Brain pericyte (primary cell): ENCODE measurements around the gene MRPL20.
"Not testable (repeated sequence)": the region's sequence is repeated elsewhere in the genome, so short reads cannot be mapped to it uniquely, and the experiment has no call there.

Source experiments
- DNase-seq: peaks from one replicate; pipeline ENCODE4 v3.0.0-alpha.2; 2012; ENCODE audit warnings: low read depth, low spot score

Gene MRPL20

DNA sequence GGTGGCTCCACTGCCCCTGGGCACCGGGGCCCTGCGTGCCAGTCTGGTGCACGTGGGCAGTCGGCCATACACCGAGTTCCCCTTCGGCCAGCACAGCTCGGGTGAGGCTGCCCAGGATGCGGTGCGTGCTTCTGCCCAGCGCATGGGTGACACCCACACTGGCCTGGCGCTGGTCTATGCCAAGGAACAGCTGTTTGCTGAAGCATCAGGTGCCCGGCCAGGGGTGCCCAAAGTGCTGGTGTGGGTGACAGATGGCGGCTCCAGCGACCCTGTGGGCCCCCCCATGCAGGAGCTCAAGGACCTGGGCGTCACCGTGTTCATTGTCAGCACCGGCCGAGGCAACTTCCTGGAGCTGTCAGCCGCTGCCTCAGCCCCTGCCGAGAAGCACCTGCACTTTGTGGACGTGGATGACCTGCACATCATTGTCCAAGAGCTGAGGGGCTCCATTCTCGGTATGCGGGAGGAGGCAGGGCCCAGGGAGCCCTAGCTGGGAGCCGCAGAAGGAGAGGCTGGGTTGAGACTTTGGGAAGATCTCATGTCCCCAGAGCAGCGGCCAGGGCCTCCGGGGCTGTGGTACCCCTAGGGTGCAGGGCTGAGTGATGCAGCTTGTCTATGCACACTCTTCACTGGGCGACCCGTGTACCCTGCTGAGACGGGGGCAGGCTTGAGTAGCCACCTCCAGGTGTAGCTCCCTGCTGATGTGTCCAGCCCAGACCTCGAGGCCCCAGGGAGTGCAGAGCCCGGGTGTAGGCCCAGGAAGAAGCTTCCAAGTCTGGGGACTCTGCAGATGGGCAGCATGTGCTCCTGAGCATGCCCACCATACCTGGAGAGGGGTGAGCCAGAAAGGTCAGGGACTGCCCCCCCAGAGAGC, 30.2 kb upstream of the MRPL20 start:
- DNase-seq = no peak

DNA sequence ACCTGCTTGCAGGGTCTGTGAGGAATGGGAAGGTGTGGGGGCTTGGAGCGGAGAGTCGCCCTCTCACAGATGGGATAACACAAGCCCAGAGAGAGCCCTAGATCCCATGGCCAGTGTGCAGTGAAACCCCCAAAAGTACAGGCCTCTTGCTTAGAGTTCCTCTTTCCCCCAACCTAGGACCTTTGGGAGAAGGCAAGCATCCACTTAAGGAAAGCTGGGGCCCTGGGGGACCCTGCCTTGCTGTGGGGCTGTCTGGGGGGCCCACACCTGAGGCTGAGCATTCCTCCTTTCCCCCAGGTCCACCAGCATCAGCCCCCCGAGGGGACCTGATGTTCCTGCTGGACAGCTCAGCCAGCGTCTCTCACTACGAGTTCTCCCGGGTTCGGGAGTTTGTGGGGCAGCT, 29.5 kb upstream of the MRPL20 start:
- DNase-seq = no peak

DNA sequence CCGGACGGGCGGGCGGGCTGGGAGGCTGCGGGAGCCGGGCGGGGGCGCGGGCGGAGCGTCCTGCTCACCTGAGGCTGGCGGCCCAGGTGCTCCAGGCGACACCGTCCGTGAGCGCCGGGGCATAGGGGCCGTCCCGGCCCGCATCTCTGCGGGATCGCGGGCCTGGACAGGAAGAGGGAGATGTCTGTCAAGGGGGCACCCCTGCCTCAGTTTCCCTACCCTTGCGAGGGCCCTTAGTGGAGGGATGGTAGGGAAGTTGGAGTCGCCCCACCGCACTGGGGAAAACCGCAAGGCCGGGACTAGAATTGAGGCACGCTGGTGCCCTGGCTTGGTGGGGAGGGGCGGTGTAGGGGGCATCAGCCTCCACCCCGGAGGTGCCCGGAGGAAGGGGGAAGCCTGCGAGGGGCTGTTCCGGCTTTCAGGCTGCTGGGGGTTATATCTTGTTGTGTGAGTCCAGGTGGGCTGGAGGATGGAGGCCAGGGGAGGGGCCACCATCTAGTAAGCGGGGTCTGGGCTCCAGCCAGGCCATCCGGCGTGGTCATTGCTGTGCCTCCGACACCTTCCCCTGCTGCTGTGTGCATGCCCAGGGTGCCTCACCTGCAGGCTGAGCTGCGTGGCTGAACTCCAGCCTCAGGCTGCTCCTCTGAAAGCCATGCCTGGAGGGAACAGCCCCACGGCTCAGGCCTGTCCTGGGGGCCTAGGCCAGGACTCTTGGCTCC, 29.0 kb upstream of the MRPL20 start:
- DNase-seq = no peak

DNA sequence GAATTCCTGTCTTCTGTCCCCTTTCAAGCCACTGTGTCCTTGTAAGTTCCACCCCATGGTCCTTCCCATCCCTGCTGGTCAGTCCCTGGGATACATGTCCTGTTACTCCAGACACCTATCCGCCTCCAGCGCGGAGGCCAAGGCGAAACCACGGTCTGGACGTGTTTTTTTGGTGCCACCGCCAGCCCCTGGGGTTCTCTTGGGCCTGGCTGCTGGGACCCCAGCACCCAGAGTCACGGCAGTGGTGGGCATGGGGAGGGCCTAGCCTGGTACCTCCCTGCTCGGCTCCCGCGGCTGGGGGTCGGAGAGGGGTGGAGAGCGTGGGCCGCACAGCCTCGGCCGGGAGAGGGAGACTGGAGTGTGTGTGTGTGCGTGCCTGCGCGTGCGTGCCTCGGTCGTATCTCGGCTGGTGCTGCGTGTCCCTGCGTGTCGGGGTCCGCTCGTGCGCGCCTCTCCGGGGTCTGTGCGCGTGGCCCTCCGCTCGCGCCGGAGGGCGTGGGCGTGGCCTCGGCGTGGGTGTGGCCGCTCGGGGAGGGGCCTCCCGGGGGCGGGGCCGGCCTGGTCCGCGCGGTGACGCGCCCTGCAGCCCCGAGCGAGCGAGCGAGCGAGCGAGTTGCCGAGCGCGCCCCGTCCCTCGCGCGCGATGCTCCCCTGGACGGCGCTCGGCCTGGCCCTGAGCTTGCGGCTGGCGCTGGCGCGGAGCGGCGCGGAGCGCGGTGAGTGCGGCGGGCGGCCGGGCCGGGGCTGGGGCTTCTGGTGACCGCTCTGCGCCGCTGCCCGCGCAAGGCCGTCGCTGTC, 28.2 kb upstream of the MRPL20 start, which contains the start of gene VWA1:
VWA1 (plus strand) TSS at position 585 of the 798 bp plus-strand sequence; CDS start at position 644, 59 bp downstream.
- DNase-seq = no peak

DNA sequence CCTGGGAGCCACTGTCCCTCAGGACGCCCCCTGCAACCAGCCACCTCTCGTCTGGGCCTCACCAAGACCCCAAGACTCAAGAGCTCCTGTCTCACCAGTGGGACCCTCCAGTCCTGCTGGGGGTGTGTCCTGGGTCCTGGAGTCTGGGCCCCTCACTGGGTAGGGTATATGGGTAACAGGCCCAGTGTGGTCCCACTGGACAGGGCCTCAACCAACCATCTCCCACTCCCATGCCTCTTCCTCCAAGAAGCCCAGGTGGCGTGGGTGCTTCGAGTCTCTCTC, 27.7 kb upstream of the MRPL20 start:
- DNase-seq = no peak

DNA sequence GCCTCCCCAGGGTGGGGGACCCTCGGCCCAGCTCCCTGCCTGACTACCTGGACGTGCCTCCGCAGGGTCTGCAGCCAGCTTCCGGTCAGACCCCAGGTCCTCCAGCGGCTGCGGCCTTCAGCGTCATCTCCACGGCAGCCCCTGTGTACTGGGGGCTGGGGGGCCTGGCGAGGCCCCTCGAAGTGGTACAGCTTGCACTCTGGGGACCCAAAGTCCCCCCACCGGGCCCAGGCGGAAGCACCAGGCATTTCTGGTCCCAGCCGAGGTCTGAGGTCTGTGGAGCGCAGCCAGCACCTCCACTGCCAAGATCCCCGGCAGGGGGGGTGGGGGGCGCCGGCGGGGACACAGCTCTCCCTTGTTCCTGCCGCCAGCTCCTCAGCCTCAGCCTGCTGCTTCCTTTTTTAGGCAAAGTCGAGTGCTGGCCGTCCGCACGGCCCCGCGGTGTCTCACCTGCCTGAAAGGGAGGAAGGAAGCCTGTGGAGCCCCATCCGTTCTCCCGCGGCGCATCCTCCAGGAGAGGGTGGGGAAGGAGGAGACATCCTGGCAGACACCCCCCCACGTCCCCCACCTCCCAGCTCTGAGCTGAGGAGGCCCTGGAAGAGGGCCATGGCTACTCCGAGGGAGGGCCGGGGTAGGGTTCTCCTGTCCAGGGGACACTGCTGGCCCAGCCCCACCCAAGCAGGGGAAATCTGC, 27.2 kb upstream of the MRPL20 start:
- no peak for DNase-seq

DNA sequence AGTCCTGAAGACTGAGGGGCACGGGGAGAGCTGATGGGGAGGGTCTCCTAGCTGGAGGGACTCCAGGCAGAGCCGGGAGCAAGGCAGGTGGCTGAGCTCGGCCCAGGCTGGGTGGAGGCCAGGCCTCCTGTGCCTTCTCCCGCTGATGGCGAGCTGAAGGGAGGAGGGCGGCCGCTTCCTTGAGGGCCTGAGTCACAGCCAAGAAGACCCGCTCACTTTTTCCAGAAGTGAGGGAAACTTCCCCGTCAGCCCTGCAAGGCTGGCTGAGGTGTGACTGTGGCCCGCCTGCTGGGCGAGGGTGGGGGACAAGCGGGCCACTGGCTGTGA, 26.7 kb upstream of the MRPL20 start:
- DNase-seq = no peak

DNA sequence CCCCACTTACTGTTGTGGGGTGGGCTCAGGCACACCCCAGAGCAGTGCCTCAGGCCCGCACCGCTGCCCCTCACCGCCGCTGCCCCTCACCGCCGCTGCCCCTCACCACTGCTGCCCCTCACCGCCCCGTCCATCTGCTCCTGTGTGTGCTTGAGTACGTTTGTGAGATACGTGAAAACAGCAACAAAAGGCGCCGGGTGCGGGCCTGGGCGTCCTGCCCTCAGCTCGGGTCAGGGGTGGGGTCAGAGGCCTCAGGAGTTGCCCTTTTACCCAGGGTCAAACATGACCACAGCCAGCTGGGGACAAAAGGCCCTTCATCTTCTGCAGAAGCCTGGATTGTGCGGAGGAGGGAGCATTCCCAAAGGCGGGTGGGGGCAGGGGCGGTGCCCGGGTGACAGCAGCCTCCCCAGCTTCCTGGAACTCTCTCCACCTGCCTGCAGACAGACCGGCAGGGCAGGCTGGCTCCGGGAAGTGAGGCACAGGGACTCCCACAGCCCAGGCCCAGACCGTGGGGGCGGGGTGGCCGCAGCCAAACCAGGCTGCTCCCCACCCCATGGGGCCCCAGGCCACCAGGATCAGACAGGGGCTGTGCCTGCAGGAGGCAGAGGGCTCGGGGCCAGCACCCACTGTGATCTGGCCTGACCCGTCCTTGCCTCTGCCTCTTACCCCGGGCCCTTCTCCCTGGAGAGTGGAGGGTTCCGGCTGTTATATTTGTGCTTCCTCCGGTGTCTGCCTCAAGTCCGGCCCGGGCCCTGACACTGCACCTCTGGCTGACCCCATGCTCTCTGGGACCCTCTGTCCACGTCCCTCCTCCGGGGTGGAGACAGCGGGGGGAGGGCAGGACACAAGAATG, 26.1 kb upstream of the MRPL20 start:
- DNase-seq = no peak

DNA sequence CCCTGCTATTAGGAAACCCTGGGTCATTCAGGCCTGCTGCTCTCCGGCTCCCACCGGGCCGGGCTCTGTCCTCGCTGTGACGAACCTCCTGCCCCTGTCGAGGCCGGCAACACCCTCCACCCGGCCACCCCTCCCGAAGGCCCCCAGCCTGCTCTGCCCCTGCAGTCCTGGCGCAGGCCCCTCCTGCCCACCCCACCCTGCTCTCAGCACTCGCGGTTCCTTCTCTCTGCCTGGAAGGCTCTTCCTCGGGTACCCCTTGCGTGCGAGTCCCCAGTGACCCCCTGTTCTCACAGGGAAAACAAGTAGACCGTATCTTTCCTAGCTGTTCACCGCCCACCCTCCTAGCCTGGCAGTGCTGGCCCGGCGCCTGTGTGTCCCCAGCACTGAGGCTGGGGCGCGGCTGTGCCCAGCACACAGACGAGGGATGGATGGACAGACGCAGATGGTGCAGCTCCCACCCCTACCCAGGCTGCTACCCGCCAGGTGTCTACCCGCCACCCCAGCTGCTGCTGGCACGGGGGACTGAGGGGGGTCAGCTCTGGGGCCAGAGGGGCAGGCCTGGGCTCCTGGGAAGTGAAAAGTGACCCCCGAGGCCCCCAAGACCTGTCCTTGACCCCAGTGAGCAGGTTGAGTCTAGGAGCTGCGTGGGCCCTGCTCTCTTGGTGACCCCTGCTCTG, 25.3 kb upstream of the MRPL20 start:
- no peak for DNase-seq

DNA sequence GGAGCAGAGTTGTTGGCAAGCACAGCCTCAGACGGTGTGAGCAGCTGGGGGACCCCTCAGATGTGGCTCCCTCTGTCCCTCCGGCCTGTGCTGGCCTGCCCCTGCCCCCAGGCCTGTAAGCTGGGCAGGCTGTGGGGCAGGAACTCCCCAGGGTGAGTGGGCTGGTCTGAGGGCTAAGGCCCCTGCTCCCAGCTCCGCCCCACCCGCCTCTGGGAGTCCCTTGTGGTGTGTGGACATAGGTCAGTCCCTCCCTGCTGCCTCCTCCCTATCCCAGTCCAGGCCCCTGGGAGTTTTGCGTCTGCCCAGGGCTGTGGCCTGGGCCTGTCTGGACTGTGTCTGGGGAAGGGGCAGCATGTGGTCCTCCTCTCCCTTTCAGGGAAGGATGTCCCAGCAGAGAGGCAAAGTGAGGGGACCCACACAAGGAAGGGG, 24.8 kb upstream of the MRPL20 start:
- DNase-seq = no peak

DNA sequence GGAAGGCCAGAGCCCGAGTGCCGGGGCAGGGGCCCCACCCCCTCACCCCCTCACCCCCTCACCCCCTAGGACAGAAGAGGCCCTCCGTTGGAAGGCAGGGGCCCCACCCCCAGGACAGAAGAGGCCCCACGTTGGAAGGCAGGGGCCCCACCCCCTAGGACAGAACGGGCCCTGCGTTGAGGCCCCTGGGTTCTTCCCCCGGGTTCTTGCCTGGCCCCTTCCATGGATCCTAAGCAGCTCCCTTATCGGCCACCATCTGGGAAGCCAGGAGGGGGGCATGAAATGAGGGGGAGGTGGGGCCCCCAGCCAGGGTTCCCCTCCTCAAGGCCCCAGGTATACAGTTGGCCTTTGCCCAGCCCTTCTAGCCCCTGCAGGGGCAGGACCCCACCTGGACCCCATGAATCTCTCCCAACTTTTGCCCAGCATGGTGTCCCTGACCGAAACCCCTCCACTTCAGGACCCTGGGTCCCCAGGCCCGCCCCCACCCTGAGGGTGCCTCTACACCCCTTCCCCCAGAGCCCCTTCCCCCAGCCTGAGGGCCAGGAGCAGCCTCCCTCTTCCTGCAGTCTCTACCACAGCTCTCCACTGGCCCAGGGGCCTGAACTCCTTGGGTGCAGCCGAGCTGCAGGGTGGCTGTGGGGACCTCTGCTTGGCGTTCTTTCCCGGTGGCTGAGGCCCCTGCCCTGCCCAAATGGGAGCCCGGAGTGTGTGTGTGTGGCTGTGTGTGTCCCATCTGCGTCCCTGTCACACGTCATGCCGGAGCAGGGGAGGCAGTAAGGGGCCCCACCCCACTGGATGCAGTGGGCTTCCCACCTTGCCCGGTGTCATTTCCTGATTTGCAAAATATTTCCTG, 24.1 kb upstream of the MRPL20 start:
- no peak for DNase-seq

DNA sequence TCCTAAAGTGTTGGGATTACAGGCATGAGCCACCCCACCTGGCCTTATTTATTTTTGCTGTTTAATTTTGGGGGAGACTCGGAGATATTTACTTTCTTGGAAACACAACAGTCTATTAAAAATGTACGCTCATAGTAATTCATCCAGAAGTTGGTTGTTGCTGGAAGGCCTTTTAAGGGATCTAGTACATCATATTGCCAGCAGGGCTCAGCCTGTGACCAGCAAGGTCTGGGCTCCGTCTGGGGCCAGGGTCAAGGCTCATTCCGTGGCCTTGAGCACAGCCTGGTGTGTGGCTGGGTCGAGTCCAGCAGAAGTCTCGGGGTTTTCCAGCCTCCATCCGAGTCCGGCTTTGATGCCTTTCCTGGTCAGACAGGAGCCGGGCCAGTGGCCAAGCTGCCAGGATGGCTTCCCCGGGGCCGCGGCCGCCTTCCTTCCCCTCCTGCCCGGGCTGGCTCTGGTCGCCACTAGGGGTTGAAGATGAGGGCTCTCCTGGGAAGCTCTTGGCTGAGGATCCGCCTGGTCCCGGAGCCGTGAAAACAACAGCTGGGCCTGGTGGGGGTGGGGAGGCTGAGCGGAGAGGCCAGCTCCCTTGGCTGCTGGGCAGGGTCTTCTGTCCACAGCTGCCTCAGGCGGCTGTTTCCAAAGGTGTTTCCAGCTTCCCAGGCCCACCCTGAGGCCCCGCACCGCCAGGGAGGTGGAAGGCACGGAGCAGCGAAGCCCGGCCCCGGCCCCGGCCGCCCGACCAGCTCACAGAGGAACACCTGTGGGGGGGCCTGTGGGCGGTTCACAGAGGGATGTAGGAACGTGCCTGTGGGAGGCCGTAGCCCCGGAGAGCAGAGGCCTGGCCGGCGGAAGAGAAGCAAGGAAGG, 23.3 kb upstream of the MRPL20 start:
- DNase-seq = peak; percentile 33

DNA sequence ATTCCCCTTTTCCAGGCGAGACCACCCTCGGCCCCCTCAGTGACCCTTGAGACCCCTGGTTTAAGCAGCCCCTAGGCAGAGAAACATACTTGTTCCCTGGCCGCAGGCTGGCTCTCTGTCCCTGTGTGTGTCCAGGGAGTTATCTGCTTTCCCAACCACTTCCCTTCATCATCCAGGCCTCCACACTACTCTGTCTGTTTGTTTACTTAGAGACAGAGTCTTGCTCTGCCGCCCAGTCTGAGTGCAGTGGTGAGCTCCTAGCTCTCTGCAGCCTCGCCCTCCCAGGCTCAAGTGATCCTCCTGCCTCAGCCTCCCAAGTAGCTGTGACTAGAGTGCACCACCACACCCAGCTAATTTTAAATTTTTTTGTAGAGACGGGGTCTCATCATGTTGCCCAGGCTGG, 22.6 kb upstream of the MRPL20 start:
- DNase-seq = no peak

DNA sequence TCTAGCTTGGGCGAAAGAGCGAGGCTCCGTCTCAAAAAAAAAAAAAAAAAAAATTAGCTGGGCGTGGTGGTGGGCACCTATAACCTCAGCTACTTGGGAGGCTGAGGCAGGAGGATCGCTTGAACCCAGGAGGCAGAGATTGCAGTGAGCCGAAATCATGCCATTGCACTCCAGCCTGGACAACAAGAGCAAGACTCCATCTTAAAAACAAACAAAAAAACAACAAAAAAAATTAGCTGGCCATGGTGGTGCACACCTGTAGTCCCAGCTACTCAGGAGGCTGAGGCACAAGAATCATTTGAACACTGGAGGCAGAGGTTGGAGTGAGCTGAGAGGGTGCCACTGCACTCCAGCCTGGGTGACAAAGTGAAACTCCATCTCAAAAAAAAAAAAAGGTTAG, 21.9 kb upstream of the MRPL20 start:
- DNase-seq = not testable (repeated sequence)

DNA sequence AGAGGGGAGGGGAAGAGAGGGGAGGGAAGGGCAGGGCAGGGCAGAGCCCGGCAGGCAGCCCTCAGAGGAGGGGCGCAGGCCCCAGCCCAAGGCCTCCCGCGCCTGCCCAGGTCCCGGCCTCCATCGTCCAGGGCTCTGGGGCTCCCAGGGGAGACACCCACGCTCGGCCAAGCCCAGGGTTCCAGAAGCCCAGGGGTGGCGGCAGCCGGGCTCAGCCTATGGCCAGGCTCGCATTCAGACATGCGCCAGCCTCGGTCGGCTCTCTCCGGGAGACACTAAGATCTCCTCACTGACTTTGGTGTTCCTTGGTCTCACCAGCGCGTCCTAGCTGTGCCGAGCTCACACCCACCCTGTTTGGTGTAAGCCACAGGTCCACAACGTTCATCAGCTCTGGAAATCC, 21.1 kb upstream of the MRPL20 start:
- DNase-seq = no peak

DNA sequence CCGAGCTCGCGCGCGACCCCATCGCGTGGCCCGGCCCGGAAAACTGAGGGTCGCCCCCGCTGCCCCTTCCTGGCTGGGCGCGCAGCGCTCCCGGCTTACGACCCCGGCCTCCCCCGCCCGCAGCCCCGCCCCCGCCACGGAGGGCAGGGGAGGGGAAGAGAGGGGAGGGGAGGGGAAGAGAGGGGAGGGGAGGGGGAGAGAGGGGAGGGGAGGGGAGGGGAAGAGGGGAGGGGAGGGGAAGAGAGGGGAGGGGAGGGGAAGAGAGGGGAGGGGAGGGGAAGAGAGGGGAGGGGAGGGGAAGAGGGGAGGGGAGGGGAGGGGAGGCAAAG, 20.7 kb upstream of the MRPL20 start:
- DNase-seq = no peak

DNA sequence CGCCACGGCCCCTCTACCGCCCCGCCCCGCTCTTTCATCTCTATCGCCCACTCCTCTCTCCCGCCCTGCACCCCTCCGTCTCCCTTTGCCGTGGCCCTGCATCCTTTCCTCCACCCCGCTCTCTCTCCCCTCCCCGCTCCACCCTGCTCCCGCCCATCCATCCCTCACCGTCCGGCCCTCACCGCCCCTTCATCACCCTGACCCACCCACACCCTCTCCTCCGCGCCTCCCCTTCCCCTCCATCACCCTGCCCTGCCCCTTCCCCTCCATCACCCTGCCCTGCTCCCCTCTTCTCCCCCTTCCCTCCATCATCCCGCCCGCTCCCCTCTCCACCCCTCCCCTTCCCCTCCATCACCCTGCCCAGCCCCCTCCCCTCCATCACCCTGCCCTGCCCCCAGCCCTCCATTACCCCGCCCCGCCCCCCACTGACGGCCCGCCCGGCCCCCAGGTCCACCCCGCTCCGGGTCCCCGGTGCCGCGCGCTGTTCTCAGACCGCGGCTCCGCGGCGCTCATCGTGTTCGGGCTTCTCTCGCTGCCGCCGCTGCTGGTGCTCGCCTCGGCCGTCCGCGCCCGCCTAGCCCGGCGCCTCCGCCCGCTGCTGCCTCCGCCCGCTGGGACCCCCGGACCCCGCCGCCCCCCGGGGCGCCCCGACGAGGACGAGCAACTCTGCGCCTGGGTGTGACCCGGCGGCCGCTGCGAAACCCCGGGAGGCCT, 20.2 kb upstream of the MRPL20 start:
- no peak for DNase-seq

DNA sequence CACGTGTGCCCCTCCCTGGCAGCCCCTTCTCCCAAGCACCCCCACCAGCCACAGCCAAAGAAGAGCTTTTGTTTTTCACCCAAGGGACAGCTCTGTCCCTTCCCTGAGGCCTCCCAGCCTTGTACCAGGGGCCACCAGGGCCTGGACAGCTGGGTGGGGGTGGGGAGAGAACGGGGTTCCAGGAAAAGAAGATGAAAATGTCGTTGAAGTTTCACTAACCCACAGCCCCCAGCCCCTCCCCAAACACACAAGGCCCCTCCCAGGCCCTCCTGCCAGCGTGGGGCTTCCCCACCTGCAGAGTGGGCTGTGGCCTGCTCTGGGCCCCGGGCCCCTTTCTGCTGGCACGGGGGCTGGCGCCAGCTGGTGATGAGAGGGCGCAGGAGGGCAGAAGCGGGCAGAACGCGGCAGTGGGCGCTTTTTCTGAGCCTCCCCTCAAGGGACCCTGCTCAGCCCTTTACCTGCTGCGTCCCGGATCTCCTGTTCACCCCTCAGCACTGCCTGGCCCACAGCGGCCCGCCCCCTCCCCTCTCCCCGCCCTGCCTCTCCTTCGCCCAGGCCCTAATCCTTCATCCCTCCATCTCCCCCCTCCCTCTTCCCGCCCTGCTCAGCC, 19.5 kb upstream of the MRPL20 start:
- DNase-seq = no peak
